Activated CD4-positive, CD25-positive, alpha-beta regulatory T cell treated with anti-CD3 and anti-CD28 coated beads, Interleukin-2, amount 50 U/mL, for 24 hours (primary cell): Measurements from ENCODE around the gene TREML4.

ENCODE experiments used
- ATAC-seq, 2 donors: fragments of 150-1000 bp; cut with Tn5 transposase; one replicate each; pipeline ENCODE4 v1.10.0; 2021; ENCODE audit warnings: mild to moderate bottlenecking in 1 of 2, moderate library complexity in 1 of 2

The TREML4 gene

DNA sequence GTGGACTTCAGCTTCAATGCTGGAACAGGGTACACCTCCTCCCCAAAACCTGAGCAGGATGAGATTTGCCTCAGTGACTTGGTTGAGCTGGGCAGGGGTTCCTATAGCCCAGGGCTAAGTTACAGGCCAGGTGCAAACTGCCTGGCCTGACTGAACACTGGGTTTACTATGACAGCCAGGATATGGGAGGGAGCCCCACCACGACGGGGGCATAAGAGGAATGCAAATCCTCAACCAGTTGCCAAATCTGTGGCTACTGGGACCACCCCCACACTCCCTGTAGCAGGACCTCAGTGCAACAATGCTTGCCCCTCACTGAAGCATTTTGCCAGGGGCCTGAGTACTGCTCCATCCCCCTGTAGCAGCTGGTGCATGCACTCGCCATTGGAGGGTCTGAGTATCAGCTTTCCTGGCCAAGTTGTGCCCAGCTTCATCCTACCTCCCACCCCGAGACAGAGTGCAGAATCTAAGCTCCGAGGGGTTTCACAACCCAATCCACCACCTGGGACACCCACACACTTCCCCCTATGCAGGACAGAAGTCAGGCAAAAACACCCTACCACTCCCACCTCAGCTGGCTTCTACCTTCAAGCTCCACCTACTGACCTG lies 27.6 kb downstream of the TREML4 start:
- no peak for ATAC-seq

- ATAC-seq: no peak
Measured at GRCh38 chr6:41256383-41256782, 28.2 kb downstream of the TREML4 start.

GRCh38 chr6:41257369-41258195 lies 29.4 kb downstream of the TREML4 start:
- no peak for ATAC-seq

GRCh38 chr6:41258196-41258493 lies 30.0 kb downstream of the TREML4 start:
- no peak for ATAC-seq

DNA sequence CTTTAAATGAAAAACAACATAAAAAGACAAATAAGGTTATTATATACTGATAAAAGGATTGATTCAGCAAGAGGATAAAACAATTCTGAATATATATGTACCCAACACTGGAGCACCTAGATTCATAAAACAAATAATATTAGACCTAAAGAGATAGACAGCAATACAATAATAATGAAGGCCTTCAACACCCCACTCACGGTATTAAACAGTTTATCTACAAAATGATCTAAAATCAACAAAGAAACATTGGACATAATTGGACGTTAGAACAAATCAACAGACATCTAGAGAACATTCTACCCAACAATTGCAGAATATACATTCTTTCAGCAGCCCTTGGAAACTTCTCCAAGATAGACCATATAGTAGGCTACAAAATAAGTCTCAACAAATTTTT lies 34.3 kb downstream of the TREML4 start:
- ATAC-seq: no peak

- ATAC-seq: no peak
Measured at GRCh38 chr6:41263267-41263666, 35.1 kb downstream of the TREML4 start.

DNA sequence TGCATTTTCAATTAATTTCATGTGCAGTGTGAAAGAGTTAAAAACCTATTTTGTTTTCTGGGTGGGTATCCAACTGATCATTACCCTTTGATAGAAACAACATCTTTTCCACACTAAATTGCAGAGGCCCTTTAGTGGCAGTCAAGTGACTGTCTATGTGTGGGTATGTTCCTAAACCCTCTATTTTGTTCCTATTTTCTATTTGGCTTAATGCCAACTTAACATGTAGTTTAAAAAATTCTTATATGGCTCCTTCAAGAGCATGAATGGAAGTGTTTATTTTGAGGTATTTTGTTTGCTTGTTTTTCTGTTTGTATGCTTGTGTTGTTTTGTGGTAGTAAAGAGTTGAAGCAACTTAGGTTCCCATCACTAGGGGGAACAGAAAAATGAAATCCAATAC lies 38.4 kb downstream of the TREML4 start:
- no peak for ATAC-seq

- ATAC-seq: no peak
Measured at GRCh38 chr6:41268478-41268877, 40.3 kb downstream of the TREML4 start.

DNA sequence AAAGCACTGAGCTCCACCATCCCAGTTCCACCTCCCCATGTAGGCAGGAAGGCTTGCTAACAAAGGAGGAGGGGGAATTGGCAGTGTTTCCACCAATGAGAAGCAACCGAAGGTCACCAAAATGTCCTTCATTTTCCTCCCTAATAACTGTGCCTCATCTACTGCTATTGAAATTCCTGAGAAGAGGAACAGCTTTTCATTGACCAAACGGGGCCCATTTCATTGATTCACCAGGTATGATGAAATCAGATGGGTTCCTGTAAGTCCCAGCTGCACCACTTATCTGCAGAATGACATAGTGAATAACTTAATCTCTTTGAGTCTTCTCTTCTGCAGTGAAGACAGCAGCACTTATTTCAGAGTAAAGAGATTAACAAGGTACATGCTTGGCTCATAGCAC lies 41.0 kb downstream of the TREML4 start:
- no peak for ATAC-seq

- ATAC-seq: no peak
Measured at GRCh38 chr6:41269716-41270115, 41.6 kb downstream of the TREML4 start.

DNA sequence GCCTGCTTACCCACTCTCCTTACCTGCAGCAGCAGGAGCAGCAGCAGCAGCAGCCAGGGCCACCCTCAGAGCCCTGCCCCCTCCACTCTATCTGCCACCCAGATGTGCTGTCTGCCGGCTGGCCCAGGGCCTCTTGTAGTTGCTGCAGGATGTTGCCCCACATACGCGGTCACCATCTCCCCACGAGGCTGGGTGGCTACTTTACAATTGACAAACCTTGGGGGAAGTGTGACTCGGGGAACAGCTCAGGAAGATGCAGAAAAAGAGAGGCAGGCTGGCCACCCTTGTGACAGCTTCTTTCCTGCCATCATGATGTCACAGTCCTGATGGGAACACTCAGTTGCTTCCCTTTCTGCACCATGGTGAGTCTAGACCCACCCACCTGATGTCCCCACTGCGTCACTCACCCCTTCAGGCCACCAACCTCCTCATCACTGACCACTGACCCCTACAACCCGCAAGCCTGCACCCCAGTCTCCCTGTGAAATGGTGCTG lies 43.8 kb downstream of the TREML4 start:
- ATAC-seq: no peak

GRCh38 chr6:41272591-41273240 lies 44.6 kb downstream of the TREML4 start:
- ATAC-seq: no peak

DNA sequence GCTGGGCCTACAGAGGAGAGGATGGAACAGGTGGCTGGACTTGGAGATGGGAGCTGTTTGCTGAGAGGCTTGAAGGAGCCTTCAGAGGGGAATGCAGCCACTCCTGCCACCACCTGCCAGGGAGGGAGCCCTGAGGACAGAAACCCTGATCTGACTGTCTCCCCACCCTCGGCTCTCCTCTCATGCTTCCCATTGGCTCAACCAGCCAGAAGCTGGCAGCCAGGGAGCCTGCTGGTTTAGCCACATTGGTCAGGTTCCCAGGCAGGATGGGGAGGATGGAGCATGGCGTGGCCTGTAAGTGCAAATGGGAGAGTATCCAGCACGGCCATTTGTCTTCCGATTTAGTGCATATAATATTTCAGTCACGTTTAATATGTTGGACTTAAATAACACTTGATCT lies 45.6 kb downstream of the TREML4 start:
- ATAC-seq: no peak

GRCh38 chr6:41274256-41274655 lies 46.1 kb downstream of the TREML4 start:
- ATAC-seq: no peak

GRCh38 chr6:41275489-41275888 lies 47.3 kb downstream of the TREML4 start:
- ATAC-seq: no peak

GRCh38 chr6:41277605-41278004 lies 49.5 kb downstream of the TREML4 start:
- no peak for ATAC-seq

DNA sequence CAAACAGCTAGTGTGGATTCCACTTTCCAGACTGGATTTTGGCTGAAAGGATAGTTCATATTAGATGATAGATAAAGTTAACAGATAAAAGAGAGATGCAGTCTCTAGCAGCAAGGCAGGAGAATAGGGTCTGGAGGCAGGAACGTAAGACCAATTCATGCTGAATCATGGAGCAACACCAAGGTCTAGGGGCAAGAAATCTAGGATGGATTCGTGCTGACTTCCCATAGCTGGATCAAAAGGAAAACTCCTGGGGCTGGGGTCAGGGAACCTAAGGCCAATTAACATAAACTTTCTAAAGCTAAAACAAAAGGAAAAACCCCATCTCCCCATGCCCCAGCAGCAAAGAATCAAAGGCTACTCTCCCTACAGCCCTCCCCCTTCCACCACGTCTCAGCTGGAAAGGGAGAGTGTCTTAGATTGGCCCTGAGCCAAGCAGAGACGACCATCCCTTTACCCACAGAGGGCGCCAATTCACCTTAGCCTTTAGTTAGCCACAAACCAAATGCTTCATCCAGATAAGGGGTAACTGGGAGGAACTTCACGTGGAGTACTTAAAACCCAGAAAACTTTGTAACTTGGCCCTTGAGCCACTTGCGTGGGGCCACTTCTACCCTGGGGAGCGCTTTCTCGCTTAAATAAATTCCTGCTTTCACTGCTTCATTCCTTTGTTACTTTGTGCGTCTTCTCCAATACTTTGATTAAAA lies 50.7 kb downstream of the TREML4 start:
- peak; percentile 78 for ATAC-seq

- no peak for ATAC-seq
Measured at GRCh38 chr6:41280381-41281057, 52.4 kb downstream of the TREML4 start.

DNA sequence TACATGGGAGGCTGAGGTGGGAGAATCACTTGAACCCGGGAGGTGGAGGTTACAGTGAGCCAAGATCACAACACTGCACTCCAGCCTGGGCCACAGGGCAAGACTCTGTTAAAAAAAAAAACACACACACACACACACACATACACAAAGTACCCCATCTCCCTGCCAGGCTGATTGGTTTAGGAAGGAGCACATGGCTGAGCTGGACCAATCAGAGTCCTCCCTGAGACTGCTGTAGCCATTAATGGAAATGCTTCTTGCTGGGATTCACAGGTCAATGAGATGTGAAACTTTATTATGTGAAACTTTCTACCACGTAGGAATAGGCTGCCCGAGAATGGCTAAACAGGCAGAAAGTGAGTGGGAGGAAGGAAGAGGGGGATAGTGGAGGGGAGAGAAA lies 55.5 kb downstream of the TREML4 start:
- no peak for ATAC-seq

- no peak for ATAC-seq
Measured at GRCh38 chr6:41284726-41285125, 56.6 kb downstream of the TREML4 start.

DNA sequence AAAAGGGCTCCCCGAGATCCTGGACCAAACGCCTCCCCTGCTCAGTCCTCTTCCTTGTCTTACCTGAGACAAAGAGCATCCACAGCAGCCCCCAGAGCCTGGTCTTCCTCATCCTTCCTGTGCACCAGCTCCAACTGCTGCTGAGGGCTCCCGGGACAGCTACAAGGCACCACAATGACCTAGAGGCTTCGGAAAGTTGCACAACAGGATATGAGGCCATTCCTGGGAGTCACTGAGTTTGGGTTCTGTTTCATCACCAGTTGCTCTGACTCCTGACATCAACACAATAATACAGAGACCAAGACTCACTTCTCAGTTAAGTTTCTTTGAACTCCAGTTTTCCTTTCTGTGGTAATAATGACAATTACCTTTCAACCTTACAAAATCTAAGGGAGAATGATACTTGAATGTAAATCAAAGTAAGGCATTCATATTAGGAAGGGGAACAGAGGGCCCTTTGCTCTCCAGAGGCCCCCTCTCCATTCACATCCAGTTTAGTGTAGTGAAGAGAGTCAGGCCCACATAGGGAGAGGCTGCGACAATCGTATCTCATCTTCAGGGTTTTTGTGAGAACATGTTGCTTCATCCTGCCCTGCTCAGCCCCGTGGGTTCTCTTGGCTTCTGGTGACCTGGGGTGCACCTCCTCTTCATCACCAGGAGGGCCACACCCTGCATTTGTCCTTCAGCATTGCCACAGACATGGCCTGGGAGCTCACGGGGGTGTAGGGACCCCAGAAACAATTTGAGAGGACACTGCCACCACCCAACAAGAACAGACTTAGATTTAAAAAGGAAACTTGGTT lies 58.6 kb downstream of the TREML4 start, which contains the start of gene TREM1:
Gene TREM1, minus strand, starts transcription at position 139 of the 803 bp plus-strand sequence. Its CDS starts 27 bp downstream, at position 112.
- no peak for ATAC-seq
